Measurements from ENCODE around the gene LTBP2.

Gene LTBP2

DNA sequence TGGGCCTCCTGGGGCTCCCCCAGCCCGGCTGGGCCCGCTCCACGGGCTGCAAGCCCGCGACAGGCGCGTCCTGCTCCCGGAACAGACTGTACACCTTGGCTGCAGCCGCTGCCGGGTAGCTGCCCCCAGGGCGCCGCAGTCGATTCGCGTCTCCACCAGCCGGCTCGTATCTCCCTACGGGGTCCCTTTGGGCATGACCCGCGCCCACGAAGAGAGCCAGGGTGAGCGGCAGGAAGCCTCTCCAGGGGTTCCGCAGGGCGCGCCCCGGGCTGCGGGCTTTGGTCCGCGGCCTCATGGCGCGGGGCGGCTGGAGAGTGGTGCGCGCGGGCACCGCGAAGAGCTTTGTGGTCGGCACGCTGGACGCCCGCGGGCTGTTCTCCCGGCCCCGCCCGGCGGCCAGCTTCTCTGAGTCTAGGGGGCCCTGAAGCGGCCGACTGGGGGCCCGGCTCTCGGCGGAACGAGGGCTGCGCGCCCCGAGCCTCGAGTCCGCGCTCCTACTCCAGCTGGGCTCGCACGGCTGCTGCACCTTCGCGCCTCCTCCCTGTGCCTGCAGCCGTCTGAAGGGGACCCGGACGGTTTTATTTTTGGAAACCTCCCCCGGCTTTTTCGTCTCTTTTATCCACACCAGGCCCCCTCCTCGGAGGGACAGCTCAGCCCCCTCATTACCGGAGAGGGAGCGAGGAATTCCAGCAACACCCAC lies at the start of gene LTBP2:
Gene LTBP2, minus strand, starts transcription at position 588 of the 700 bp plus-strand sequence. Its CDS starts 293 bp downstream, at position 295.
- no peak for DNase-seq (ENCODE audit: low spot score)

DNA sequence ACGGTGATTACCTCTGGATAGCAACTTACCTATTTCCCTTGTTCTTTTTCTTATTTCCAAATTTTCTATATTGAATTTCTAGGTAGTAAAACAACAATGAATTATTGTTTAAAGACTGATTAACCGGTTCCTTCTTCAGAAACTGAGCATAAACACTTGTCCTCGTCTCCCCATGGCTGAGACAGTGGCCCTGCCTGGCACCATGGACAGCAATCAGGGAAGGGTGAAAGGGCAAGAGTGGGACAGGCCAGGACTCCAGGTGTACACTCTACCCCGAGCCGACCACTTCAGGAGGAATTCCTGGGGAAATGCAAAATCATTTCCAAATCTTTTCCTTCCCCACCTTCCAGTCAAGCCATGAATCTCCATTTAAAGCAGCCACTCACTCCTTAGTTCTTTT lies 48.8 kb upstream of the LTBP2 start:
- no peak for DNase-seq (ENCODE audit: low spot score)

DNA sequence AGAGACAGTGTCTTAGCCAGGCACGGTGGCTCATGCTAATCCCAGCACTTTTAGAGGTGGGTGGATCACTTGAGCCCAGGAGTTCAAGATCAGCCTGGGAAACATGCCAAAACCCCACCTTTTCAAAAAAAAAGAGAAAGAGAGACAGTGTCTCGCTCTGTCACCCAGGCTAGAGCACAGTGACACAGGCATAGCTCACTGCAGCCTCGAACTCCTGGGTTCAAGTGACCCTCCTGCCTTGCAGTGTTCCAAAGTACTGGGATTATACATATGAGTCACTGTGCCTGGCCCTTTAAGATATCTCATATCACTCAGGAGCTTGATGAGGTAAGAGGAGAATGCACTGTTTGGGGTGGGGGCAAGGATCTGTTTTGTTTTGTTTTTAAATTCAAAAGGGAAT lies 48.1 kb upstream of the LTBP2 start:
- DNase-seq (ENCODE audit: low spot score) = peak; percentile 71

- no peak for DNase-seq (ENCODE audit: low spot score)
Observed at GRCh38 chr14:74658535-74659131, 46.6 kb upstream of the LTBP2 start.

DNA sequence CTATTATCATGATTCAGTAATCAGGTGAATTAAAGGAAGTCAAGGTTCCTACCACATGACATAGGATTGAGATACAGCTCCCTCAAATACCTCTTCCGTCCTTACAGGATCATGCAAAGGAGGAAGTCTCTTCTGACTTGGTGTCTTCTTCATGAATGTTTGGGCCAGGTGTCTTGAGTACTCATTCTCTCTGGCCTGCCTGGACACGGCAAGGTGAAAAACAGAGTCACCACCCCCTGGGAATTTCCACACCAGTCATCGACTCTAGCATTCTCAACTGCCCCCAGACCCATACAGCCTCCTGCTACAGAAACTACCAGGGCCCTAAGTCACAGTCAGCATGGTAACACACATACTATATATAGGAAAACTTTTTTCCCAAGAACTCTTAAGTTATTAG lies 44.9 kb upstream of the LTBP2 start:
- DNase-seq (ENCODE audit: low spot score) = no peak

GRCh38 chr14:74655599-74656395 lies 43.8 kb upstream of the LTBP2 start:
- DNase-seq (ENCODE audit: low spot score) = no peak

DNA sequence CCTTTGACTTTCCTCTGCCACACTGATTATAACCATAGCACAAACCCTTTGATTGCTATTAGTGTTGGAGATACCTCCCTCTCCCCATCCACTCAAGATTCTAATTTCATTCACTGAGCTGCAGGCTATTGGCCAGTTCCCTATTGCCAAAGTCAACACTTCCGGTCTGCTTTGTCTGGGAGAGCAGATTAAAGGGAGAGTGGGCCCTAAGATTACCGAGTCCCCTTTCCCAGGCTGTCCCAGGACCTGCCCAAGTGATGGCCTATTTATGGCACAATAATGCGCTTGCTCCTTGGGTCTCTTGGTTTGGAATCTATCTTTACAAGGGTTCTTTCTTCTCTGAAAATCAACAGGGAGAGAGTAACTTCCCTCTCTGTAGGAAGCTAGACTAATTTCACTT lies 42.9 kb upstream of the LTBP2 start:
- no peak for DNase-seq (ENCODE audit: low spot score)

DNA sequence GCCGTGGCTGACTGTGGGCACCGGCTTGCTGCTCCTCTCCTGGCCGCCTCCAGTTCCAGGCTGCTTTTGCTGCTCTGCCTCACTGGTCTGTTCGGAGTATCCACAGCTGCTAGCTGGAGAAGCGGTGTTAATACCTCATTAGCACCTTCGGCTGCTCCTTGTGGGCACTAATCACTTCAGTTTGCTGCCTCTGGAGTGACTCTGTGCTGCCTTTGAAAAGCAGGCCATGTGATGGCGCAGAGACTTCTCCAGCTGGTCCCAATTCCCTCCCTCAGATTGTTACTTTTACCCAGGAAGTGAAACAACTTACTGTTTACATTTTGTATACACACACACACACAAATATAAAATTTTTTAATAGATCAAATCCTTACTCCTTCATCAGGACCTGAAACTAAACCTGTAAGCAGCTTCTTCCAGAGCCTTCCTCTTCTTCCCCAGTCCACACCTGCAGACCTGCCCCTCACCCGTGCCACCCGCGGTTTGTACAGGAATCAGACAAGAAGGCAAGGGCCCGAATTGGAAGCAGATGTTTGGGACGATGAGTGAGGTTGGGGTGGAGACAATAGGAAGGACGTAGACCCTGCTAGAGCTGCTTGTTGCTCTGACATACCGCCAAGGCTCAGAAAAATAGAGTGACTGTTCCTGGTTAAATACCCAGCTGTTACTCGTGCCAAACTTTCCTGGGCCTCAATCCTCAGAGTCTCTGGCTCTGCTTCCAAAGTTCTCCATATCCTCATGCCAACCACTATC lies 41.5 kb upstream of the LTBP2 start:
- DNase-seq (ENCODE audit: low spot score) = no peak

- no peak for DNase-seq (ENCODE audit: low spot score)
Observed at GRCh38 chr14:74652541-74652940, 40.5 kb upstream of the LTBP2 start.

- DNase-seq (ENCODE audit: low spot score) = no peak
Observed at GRCh38 chr14:74650927-74651686, 39.1 kb upstream of the LTBP2 start.

- DNase-seq (ENCODE audit: low spot score) = no peak
Observed at GRCh38 chr14:74649673-74650072, 37.6 kb upstream of the LTBP2 start.

DNA sequence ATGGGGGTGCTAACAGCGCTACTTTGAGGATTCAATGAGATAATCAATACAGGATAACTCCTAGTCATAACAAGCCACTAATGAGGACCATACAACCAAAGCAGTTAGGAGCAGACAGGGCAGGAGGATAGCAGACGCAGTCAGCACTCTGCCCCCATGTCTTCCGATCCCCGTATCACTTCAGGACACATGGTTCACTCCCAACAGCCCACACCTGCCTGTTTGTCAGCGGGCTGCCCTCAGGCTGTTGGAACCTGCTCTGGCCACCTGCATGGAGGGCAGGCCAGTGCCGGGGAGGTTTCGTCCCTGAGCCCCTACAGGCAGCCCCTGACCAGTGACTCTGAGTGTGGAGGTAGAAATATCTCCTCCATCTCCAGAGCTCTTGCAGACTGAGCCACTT lies 37.1 kb upstream of the LTBP2 start:
- DNase-seq (ENCODE audit: low spot score) = no peak

- DNase-seq (ENCODE audit: low spot score) = no peak
Observed at GRCh38 chr14:74648601-74649000, 36.6 kb upstream of the LTBP2 start.

- no peak for DNase-seq (ENCODE audit: low spot score)
Observed at GRCh38 chr14:74647678-74648461, 35.8 kb upstream of the LTBP2 start.

- no peak for DNase-seq (ENCODE audit: low spot score)
Observed at GRCh38 chr14:74647061-74647677, 35.1 kb upstream of the LTBP2 start.

DNA sequence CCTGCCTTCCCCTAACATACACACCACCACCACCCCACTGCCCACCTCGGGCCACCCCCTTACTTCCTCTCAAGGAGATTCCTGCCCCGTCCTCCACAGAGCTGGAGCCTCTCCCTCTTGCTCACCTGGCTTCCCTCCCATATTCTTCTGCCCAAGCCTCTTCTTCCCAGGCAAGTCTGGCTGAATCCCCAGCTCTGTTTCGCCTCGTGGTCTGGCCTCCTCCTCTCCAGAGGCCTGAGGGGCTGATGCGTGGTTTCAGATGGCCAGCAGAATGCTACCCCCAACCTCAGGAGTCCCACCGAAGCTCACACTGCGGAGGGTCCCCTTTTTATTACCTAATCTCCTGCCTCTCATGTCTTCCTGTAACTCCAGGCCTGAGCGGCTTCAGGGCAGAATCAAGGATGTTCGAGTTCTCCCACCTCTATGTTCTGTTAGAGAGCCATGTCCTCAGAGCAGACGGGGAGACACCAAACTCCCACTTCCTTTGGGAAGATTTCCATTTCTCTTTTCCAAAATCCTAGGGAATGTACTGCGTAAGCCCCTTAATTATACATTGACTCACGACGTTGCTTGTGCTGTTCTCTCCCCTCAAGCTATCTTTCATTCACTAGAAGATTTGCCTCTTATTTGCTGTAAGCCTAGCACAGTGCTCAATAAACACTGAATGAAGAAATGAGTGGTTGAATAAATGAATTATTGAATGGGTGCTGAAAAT lies 33.9 kb upstream of the LTBP2 start:
- DNase-seq (ENCODE audit: low spot score) = no peak

- DNase-seq (ENCODE audit: low spot score) = no peak
Observed at GRCh38 chr14:74645244-74645643, 33.2 kb upstream of the LTBP2 start.

- DNase-seq (ENCODE audit: low spot score) = no peak
Observed at GRCh38 chr14:74641601-74642391, 29.8 kb upstream of the LTBP2 start.

GRCh38 chr14:74638966-74639365 lies 26.9 kb upstream of the LTBP2 start:
- no peak for DNase-seq (ENCODE audit: low spot score)

All from hematopoietic multipotent progenitor cell treated with erythropoietin and hydrocortisone succinate and interleukin-3 and kit ligand, for 17 days (in vitro differentiated cells).